Adipose tissue (tissue), 3 donors: Measurements from ENCODE around the gene MYLK4. TPM values are rescaled to one million over a fixed set of nuclear protein-coding genes. Genes with fewer than 3 reads are reported as not detected.

Source experiments
- H3K27ac ChIP-seq: one replicate; pipeline ENCODE4 v1.5.1; 2013; ENCODE audit warnings: low read depth, low read length
- WGBS, 3 donors: extraction: QIAGEN DNeasy Blood & Tissue Kit; methylation state at CpG; one replicate each; pipeline ENCODE4 v1.1.7; 2013; 5-methylcytosine and 5-hydroxymethylcytosine counted together
- polyA plus RNA-seq, 3 donors: library from polyadenylated mRNA; stranded (reverse); fragments of 200-250 nt; gene quantifications; one replicate each; pipeline ENCODE4 v1.2.3, GENCODE V29; 2013
- donor health status: healthy with polysubstance abuse.
- donor health status: Bipolar disorder and iron deficiency.
- donor health status: healthy.

MYLK4 gene
- polyA plus RNA-seq, 3 donors, result 0.25 to 0.34 (median 0.32) TPM

GRCh38 chr6:2782356-2782708 lies 31.6 kb upstream of the MYLK4 start:
- H3K27ac ChIP-seq, result no peak overlapping the region
- WGBS, 3 donors, result 85 to 86% (median 85%) methylated on average over 9 of the region's 9 CpGs

- 89 to 92% (median 91%) methylated on average over 7 of the region's 7 CpGs for WGBS, 3 donors
- no peak overlapping the region for H3K27ac ChIP-seq
These were observed 31.1 kb upstream of the MYLK4 start for GRCh38 chr6:2781685-2782355.

GRCh38 chr6:2780102-2780737 lies 29.5 kb upstream of the MYLK4 start:
- WGBS, 3 donors, result 85 to 92% (median 90%) methylated on average over 9 of the region's 9 CpGs
- no peak overlapping the region for H3K27ac ChIP-seq

- H3K27ac ChIP-seq, result no peak overlapping the region
- 93 to 97% (median 94%) methylated on average over 3 of the region's 3 CpGs for WGBS, 3 donors
These were observed 26.5 kb upstream of the MYLK4 start for GRCh38 chr6:2777249-2777648.

- WGBS, 3 donors, result 83 to 89% (median 87%) methylated on average over 1 of the region's 1 CpG
These were observed 24.3 kb upstream of the MYLK4 start for GRCh38 chr6:2775003-2775402.

GRCh38 chr6:2773449-2773848 lies 22.7 kb upstream of the MYLK4 start:
- H3K27ac ChIP-seq, result no peak overlapping the region
- WGBS, 3 donors, result 78 to 81% (median 80%) methylated on average over 3 of the region's 3 CpGs

More at GRCh38 chr6:2775003-2775402, 24.3 kb upstream of the MYLK4 start:
- no peak overlapping the region for H3K27ac ChIP-seq

- no peak overlapping the region for H3K27ac ChIP-seq
- WGBS, 3 donors, result 60 to 94% (median 87%) methylated on average over 3 of the region's 3 CpGs
These were observed 22.1 kb upstream of the MYLK4 start for GRCh38 chr6:2772840-2773239.

GRCh38 chr6:2771079-2771478 lies 20.4 kb upstream of the MYLK4 start:
- H3K27ac ChIP-seq, result no peak overlapping the region
- WGBS, 3 donors, result 88 to 95% (median 93%) methylated on average over 4 of the region's 4 CpGs

- WGBS, 3 donors, result 45 to 59% (median 51%) methylated on average over 13 of the region's 13 CpGs
These were observed 19.4 kb upstream of the MYLK4 start for GRCh38 chr6:2770171-2770570.

GRCh38 chr6:2768696-2769095 lies 18.0 kb upstream of the MYLK4 start:
- H3K27ac ChIP-seq, result no peak overlapping the region
- WGBS, 3 donors, result 38 to 53% (median 53%) methylated on average over 6 of the region's 6 CpGs

More at GRCh38 chr6:2770171-2770570, 19.4 kb upstream of the MYLK4 start:
- H3K27ac ChIP-seq, result no peak overlapping the region

- 38 to 44% (median 42%) methylated on average over 9 of the region's 9 CpGs for WGBS, 3 donors
- no peak overlapping the region for H3K27ac ChIP-seq
These were observed 17.2 kb upstream of the MYLK4 start for GRCh38 chr6:2767657-2768524.

- 4 to 6% (median 5%) methylated on average over 13 of the region's 13 CpGs for WGBS, 3 donors
- no peak overlapping the region for H3K27ac ChIP-seq
These were observed 16.3 kb upstream of the MYLK4 start for GRCh38 chr6:2766767-2767656.

- H3K27ac ChIP-seq, result peak overlapping the region; percentile 48
- 0 to 1% (median 0%) methylated on average over 66 to 91 of the region's 91 CpGs for WGBS, 3 donors
These were observed 15.4 kb upstream of the MYLK4 start for GRCh38 chr6:2765896-2766766.

GRCh38 chr6:2765166-2765895 lies 14.6 kb upstream of the MYLK4 start, which contains the start of gene WRNIP1:
WRNIP1 (plus strand) TSS chr6:2765393; CDS start chr6:2765623, 230 bp downstream.
- peak within 1 kb of the TSS; percentile 48 for H3K27ac ChIP-seq
- 0% methylated on average over 72 to 104 of the region's 104 CpGs for WGBS, 3 donors

GRCh38 chr6:2764610-2765165 lies 14.0 kb upstream of the MYLK4 start:
- WGBS, 3 donors, result 0 to 1% (median 0%) methylated on average over 44 to 45 of the region's 45 CpGs
- no peak overlapping the region for H3K27ac ChIP-seq

GRCh38 chr6:2763876-2764540 lies 13.3 kb upstream of the MYLK4 start:
- WGBS, 3 donors, result 65 to 79% (median 77%) methylated on average over 27 of the region's 27 CpGs
- no peak overlapping the region for H3K27ac ChIP-seq
